K562 (cell line): ENCODE results near the gene ZNF839. TPM values are rescaled to one million over a fixed set of nuclear protein-coding genes. Genes with fewer than 3 reads are reported as not detected.

ENCODE experiments used
- ATAC-seq: fragments of 200-7000 bp; cut with Tn5 transposase; 3 replicates; pipeline ENCODE4 v1.9.1; 2020; ENCODE audit warnings: moderate library complexity
- BruUV-seq: library from RNA; stranded (reverse); fragments of 400-500 nt; replicated peaks from 2 replicates; lab custom pipeline; 2021; lab: Mats Ljungman, UMichigan
- CTCF ChIA-PET: fragments of 300-600 bp; formaldehyde crosslinking; extraction: SDS; loops from one replicate; lab custom pipeline; 2021; ENCODE audit warnings: low intra/inter-chr PET ratio; lab: Yijun Ruan, JAX
- POLR2A ChIA-PET: fragments of 300-600, 350-650 bp; sonication (Branson Sonifier 250); formaldehyde crosslinking; extraction: SDS; loops from one replicate; lab custom pipeline; 2021; ENCODE audit warnings: antibody characterized with exemption, inconsistent platforms; lab: Yijun Ruan, JAX
- DNase-seq, 4 experiments: peaks; one replicate each; pipeline versions ENCODE4 v3.0.0 to v3.0.0-alpha.2; 2011 to 2018; ENCODE audit warnings: low spot score in 3 of 4, mixed read lengths in 3 of 4; ENCODE audit errors: extremely low read depth in 1 of 4
- FAIRE-seq: peaks from 2 replicates; lab custom pipeline; 2011; peaks lifted over from hg19 to GRCh38; lab: Jason Lieb, UNC
- H2AFZ ChIP-seq: 2 replicates; pipeline ENCODE4 v1.6.0; 2011; ENCODE audit warnings: low read depth, low read length, control low read depth, inconsistent platforms
- H3K27ac ChIP-seq: fragments of 200-600 bp; 3 replicates; pipeline ENCODE4 v1.8.0; 2011; ENCODE audit warnings: low read depth, mild to moderate bottlenecking, control low read depth, inconsistent platforms, low read length, moderate library complexity, mixed read lengths; ENCODE audit errors: extremely low read depth
- H3K27me3 ChIP-seq, 2 experiments: fragments of 300-600 bp in 1 of 2; 2 replicates in 1 of 2; 3 replicates in 1 of 2; pipeline versions ENCODE4 v1.6.0 to v1.8.0; 2011; ENCODE audit warnings: inconsistent platforms in 2 of 2, low read length in 2 of 2, mild to moderate bottlenecking in 1 of 2, mixed read lengths in 1 of 2, moderate library complexity in 1 of 2; ENCODE audit not compliant: control insufficient read depth in 2 of 2, insufficient read depth in 2 of 2
- H3K36me3 ChIP-seq: fragments of 300-600 bp; 3 replicates; pipeline ENCODE4 v1.8.0; 2011; ENCODE audit warnings: mild to moderate bottlenecking, low read length, inconsistent platforms; ENCODE audit not compliant: control insufficient read depth, insufficient read depth
- H3K4me1 ChIP-seq, 2 experiments: fragments of 200-600 bp in 1 of 2; replicated peaks in 1 of 2; 2 replicates in 1 of 2; 3 replicates in 1 of 2; pipeline versions ENCODE4 v1.5.1 to v1.8.0; 2011; ENCODE audit warnings: inconsistent platforms in 2 of 2, low read length in 2 of 2, mild to moderate bottlenecking in 1 of 2, mixed read lengths in 1 of 2, moderate library complexity in 1 of 2; ENCODE audit not compliant: control insufficient read depth in 2 of 2, insufficient read depth in 2 of 2
- H3K4me2 ChIP-seq: 2 replicates; pipeline ENCODE4 v1.6.1; 2011; ENCODE audit warnings: low read length, control low read depth, inconsistent platforms, mixed read lengths; ENCODE audit not compliant: insufficient read depth
- H3K4me3 ChIP-seq: fragments of 200-600 bp; sonication (generic), shearing (Covaris generic); 2 replicates; pipeline ENCODE4 v1.5.1; 2016; ENCODE audit warnings: control low read depth, inconsistent platforms
- H3K79me2 ChIP-seq: fragments of 200-600 bp; 3 replicates; pipeline ENCODE4 v1.8.0; 2011; ENCODE audit warnings: low read length, inconsistent platforms; ENCODE audit not compliant: control insufficient read depth, insufficient read depth
- H3K9ac ChIP-seq, 2 experiments: 2 replicates each; pipeline versions ENCODE4 v1.6.0 to v1.6.1; 2011; ENCODE audit warnings: low read depth in 2 of 2, low read length in 2 of 2, control low read depth in 1 of 2, inconsistent platforms in 1 of 2, mild to moderate bottlenecking in 1 of 2, mixed read lengths in 1 of 2; ENCODE audit not compliant: insufficient read depth in 1 of 2
- H3K9me1 ChIP-seq: one replicate; pipeline ENCODE4 v1.6.0; 2011; ENCODE audit warnings: inconsistent platforms, mild to moderate bottlenecking, low read length, moderate library complexity; ENCODE audit not compliant: control insufficient read depth, insufficient read depth
- H3K9me3 ChIP-seq: replicated peaks from 2 replicates; pipeline ENCODE4 v1.5.1; 2011; ENCODE audit warnings: low read depth, low read length, inconsistent platforms; ENCODE audit not compliant: control insufficient read depth, insufficient read depth
- H4K20me1 ChIP-seq: replicated peaks from 2 replicates; pipeline ENCODE4 v1.6.1; 2011; ENCODE audit warnings: low read length, inconsistent platforms, mixed read lengths; ENCODE audit not compliant: control insufficient read depth, insufficient read depth
- E4F1 ChIP-seq: fragments of 250-450 bp; sonication (Bioruptor Pico); IDR thresholded peaks from 2 replicates; pipeline ENCODE4 v1.5.0; 2021; ENCODE audit warnings: mild to moderate bottlenecking, borderline replicate concordance
- GTF3C2 ChIP-seq: IDR thresholded peaks from 3 replicates; pipeline ENCODE4 v1.6.1; 2011; ENCODE audit warnings: borderline replicate concordance, mild to moderate bottlenecking, moderate library complexity; ENCODE audit not compliant: insufficient read length; ENCODE audit errors: extremely low read depth
- HNRNPH1 ChIP-seq: fragments of 200-400 bp; formaldehyde crosslinking; optimal IDR thresholded peaks from 2 replicates; pipeline ENCODE3; 2017; ENCODE audit warnings: low read depth, mild to moderate bottlenecking, low read length, moderate library complexity
- JUND ChIP-seq, 2 experiments: IDR thresholded peaks; 2 replicates in 1 of 2; 3 replicates in 1 of 2; pipeline ENCODE4 v1.6.1; 2011; ENCODE audit warnings: borderline replicate concordance in 2 of 2, low read depth in 2 of 2, low read length in 2 of 2, improper control_type of control experiment in 1 of 2, missing biosample characterization in 1 of 2, missing genetic modification characterization in 1 of 2, missing genetic modification reagents in 1 of 2
- WGBS: fragments of 100-300 bp; shearing (Covaris generic); methylation state at CpG from one replicate; pipeline ENCODE4 v1.1.6; 2016; ENCODE audit warnings: low coverage, mixed read lengths; ENCODE audit not compliant: insufficient coverage; ENCODE audit errors: missing lambda C conversion rate; 5-methylcytosine and 5-hydroxymethylcytosine counted together
- in situ Hi-C: fragments of 300-500 bp; cut with MboI; formaldehyde crosslinking; loops from 4 replicates; pipeline ENCODE4 v1.15.0; 2018; ENCODE audit warnings: inconsistent platforms, mixed read lengths
- intact Hi-C: fragments of 100-400 bp; cut with micrococcal nuclease; formaldehyde crosslinking; loops from 2 replicates; pipeline ENCODE4 v1.14.2; 2022
- polyA plus RNA-seq, 8 experiments: library from polyadenylated mRNA; depleted of rRNA in 4 of 8; stranded (reverse) in 5 of 8; unstranded in 3 of 8; fragments of >200 nt; fragmentation: Nextera tagmentation in 2 of 8; fragmentation: Illumina TruSeq in 1 of 8; extraction: Ambion mirVana in 2 of 8; extraction: Trizol in 1 of 8; gene quantifications; 2 replicates each; pipeline versions ENCODE4 v1.2.1 to v1.2.3, GENCODE V29; 2011 to 2014; ENCODE audit warnings: inconsistent platforms in 1 of 8, missing spikeins in 1 of 8
- total RNA-seq, 7 experiments: library from RNA; depleted of rRNA in 6 of 7; stranded (reverse); fragments of >200 nt in 6 of 7; fragmentation: Illumina TruSeq in 2 of 7; extraction: Trizol in 2 of 7; gene quantifications; 2 replicates each; pipeline versions ENCODE4 v1.2.1 to v1.2.3, GENCODE V29; 2011 to 2021; ENCODE audit warnings: low replicate concordance in 1 of 7

Gene ZNF839
- total and polyA plus RNA-seq, 9 of the 15 experiments (the other 6 are each of a cell fraction or from before 2014, with no cell fraction given) = 0.42 to 8.4 (median 5.7) TPM

- BruUV-seq = no TSS peak
- POLR2A ChIA-PET = interaction anchor here (0.6 kb wide), 3 partner anchors 28 to 618 kb away, joined by 3 to 4 read pairs (median 4); no protein-coding TSS in a partner anchor
- WGBS = 22% methylated on average over 2 of the region's 2 CpGs
These were observed 70.7 kb downstream of the ZNF839 start for GRCh38 chr14:102390064-102390855.

More at GRCh38 chr14:102390064-102390855, 70.7 kb downstream of the ZNF839 start:
- no peak overlapping the region for H3K4me3 ChIP-seq
- H3K36me3 ChIP-seq = no peaks in the 10 kb centered on the region
- no peak overlapping the region for H3K27ac ChIP-seq
- FAIRE-seq (no peak), DNase-seq (no peak), ATAC-seq (no peak)
- peaks cover 0 to 4% of the 10 kb centered on the region in 2 experiments; a peak in 1 of 5 replicates for H3K4me1 ChIP-seq
- no peak overlapping the region for H3K9ac ChIP-seq
- H3K9me3 ChIP-seq = no peaks in the 10 kb centered on the region
- TF ChIP-seq JUND (IDR thresholded peaks at IDR 0.05; ENCODE audit: borderline replicate concordance, low read depth, low read length) (peak; percentile 44; the same call in 1 of the 2 replicates), JUND (tag; IDR thresholded peaks at IDR 0.05; ENCODE audit: borderline replicate concordance, low read depth, low read length) (no peak), GTF3C2 (no peak), E4F1 (CRISPR knock-in tag) (no peak), HNRNPH1 (no peak)
- H2AFZ ChIP-seq = no peak overlapping the region
- H3K4me2 ChIP-seq = no peak overlapping the region
- H4K20me1 ChIP-seq = no peaks in the 10 kb centered on the region
- intact Hi-C loops = no loop called here
- H3K79me2 ChIP-seq = no peaks in the 10 kb centered on the region; the same call in 2 of the 3 replicates
- H3K27me3 ChIP-seq = no peaks in the 10 kb centered on the region
- in situ Hi-C loops = no loop called here
- H3K9me1 ChIP-seq = no peaks in the 10 kb centered on the region
- CTCF ChIA-PET = interaction anchor here (0.6 kb wide), 1 partner anchor 121 kb away, joined by 5 read pairs; no protein-coding TSS in a partner anchor

Other genes starting within 250 kb of the ZNF839 start
- 578 and 630 TPM in 2 replicates for gene HSP90AA1, start 232.7 kb upstream of the ZNF839 start, total RNA-seq (2014; rRNA removed)
- gene HSP90AA1, start 232.7 kb upstream of the ZNF839 start, total RNA-seq (2014; rRNA removed; fragmentation: Illumina TruSeq; extraction: Trizol) = 496 and 561 TPM in 2 replicates
- 376 and 377 TPM in 2 replicates for gene HSP90AA1, start 232.7 kb upstream of the ZNF839 start, total RNA-seq (2015; rRNA removed; fragmentation: Illumina TruSeq; extraction: Trizol)
- gene HSP90AA1, start 232.7 kb upstream of the ZNF839 start, total RNA-seq (2021) = 895 and 957 TPM in 2 replicates
- gene HSP90AA1, start 232.7 kb upstream of the ZNF839 start, polyA plus RNA-seq (2011; rRNA removed) = 1,094 and 1,547 TPM in 2 replicates
- 1,640 and 1,731 TPM in 2 replicates for gene HSP90AA1, start 232.7 kb upstream of the ZNF839 start, polyA plus RNA-seq (2014; fragmentation: Illumina TruSeq; extraction: Trizol)
- gene HSP90AA1, start 232.7 kb upstream of the ZNF839 start, polyA plus RNA-seq (2014; fragmentation: Nextera tagmentation; extraction: Ambion mirVana) = 1,000 to 10,000 TPM in 1 of 2 experiments, 100 to 1,000 TPM in 1; 787 to 1,003 TPM
- 879 and 956 TPM in 2 replicates for gene HSP90AA1, start 232.7 kb upstream of the ZNF839 start, polyA plus RNA-seq (2014; rRNA removed)
- gene WDR20, start 179.8 kb upstream of the ZNF839 start, total RNA-seq (2014; rRNA removed) = 8.0 and 9.6 TPM in 2 replicates
- gene WDR20, start 179.8 kb upstream of the ZNF839 start, total RNA-seq (2014; rRNA removed; fragmentation: Illumina TruSeq; extraction: Trizol) = 12.1 and 13.9 TPM in 2 replicates
- 14.7 and 15.3 TPM in 2 replicates for gene WDR20, start 179.8 kb upstream of the ZNF839 start, total RNA-seq (2015; rRNA removed; fragmentation: Illumina TruSeq; extraction: Trizol)
- 13.3 and 16.6 TPM in 2 replicates for gene WDR20, start 179.8 kb upstream of the ZNF839 start, total RNA-seq (2021)
- gene WDR20, start 179.8 kb upstream of the ZNF839 start, polyA plus RNA-seq (2011; rRNA removed) = 10.0 and 11.8 TPM in 2 replicates
- 10.2 and 10.5 TPM in 2 replicates for gene WDR20, start 179.8 kb upstream of the ZNF839 start, polyA plus RNA-seq (2014; fragmentation: Illumina TruSeq; extraction: Trizol)
- gene WDR20, start 179.8 kb upstream of the ZNF839 start, polyA plus RNA-seq (2014; fragmentation: Nextera tagmentation; extraction: Ambion mirVana) = 10 to 100 TPM in 1 of 2 experiments, 1 to 10 TPM in 1; 7.0 to 12.1 TPM
- 9.4 and 11.7 TPM in 2 replicates for gene WDR20, start 179.8 kb upstream of the ZNF839 start, polyA plus RNA-seq (2014; rRNA removed)
- 5.8 and 7.2 TPM in 2 replicates for gene MOK, start 14.6 kb upstream of the ZNF839 start, total RNA-seq (2014; rRNA removed)
- 5.2 and 5.3 TPM in 2 replicates for gene MOK, start 14.6 kb upstream of the ZNF839 start, total RNA-seq (2014; rRNA removed; fragmentation: Illumina TruSeq; extraction: Trizol)
- 4.6 and 5.3 TPM in 2 replicates for gene MOK, start 14.6 kb upstream of the ZNF839 start, total RNA-seq (2015; rRNA removed; fragmentation: Illumina TruSeq; extraction: Trizol)
- gene MOK, start 14.6 kb upstream of the ZNF839 start, total RNA-seq (2021) = 4.9 TPM in 2 replicates
- gene MOK, start 14.6 kb upstream of the ZNF839 start, polyA plus RNA-seq (2011; rRNA removed) = 4.3 and 6.2 TPM in 2 replicates
- 3.6 and 7.5 TPM in 2 replicates for gene MOK, start 14.6 kb upstream of the ZNF839 start, polyA plus RNA-seq (2014; fragmentation: Illumina TruSeq; extraction: Trizol)
- 1 to 10 TPM; 1.3 to 2.5 TPM for gene MOK, start 14.6 kb upstream of the ZNF839 start, polyA plus RNA-seq (2014; fragmentation: Nextera tagmentation; extraction: Ambion mirVana)
- gene MOK, start 14.6 kb upstream of the ZNF839 start, polyA plus RNA-seq (2014; rRNA removed) = 7.6 and 8.4 TPM in 2 replicates
- gene CINP, start 43.1 kb downstream of the ZNF839 start, total RNA-seq (2014; rRNA removed) = 47.7 and 56.1 TPM in 2 replicates
- gene CINP, start 43.1 kb downstream of the ZNF839 start, total RNA-seq (2014; rRNA removed; fragmentation: Illumina TruSeq; extraction: Trizol) = 39.3 and 44.7 TPM in 2 replicates
- 40.1 and 41.2 TPM in 2 replicates for gene CINP, start 43.1 kb downstream of the ZNF839 start, total RNA-seq (2015; rRNA removed; fragmentation: Illumina TruSeq; extraction: Trizol)
- 41.2 and 41.8 TPM in 2 replicates for gene CINP, start 43.1 kb downstream of the ZNF839 start, total RNA-seq (2021)
- 40.8 and 43.7 TPM in 2 replicates for gene CINP, start 43.1 kb downstream of the ZNF839 start, polyA plus RNA-seq (2011; rRNA removed)
- 56.5 and 62.4 TPM in 2 replicates for gene CINP, start 43.1 kb downstream of the ZNF839 start, polyA plus RNA-seq (2014; fragmentation: Illumina TruSeq; extraction: Trizol)
- 10 to 100 TPM; 36.3 to 63.2 TPM for gene CINP, start 43.1 kb downstream of the ZNF839 start, polyA plus RNA-seq (2014; fragmentation: Nextera tagmentation; extraction: Ambion mirVana)
- gene CINP, start 43.1 kb downstream of the ZNF839 start, polyA plus RNA-seq (2014; rRNA removed) = 54.2 and 54.5 TPM in 2 replicates
- 0.54 and 1.8 TPM in 2 replicates for gene TECPR2, start 43.2 kb downstream of the ZNF839 start, total RNA-seq (2014; rRNA removed)
- 1.0 and 1.1 TPM in 2 replicates for gene TECPR2, start 43.2 kb downstream of the ZNF839 start, total RNA-seq (2014; rRNA removed; fragmentation: Illumina TruSeq; extraction: Trizol)
- 0.83 and 1.2 TPM in 2 replicates for gene TECPR2, start 43.2 kb downstream of the ZNF839 start, total RNA-seq (2015; rRNA removed; fragmentation: Illumina TruSeq; extraction: Trizol)
- gene TECPR2, start 43.2 kb downstream of the ZNF839 start, total RNA-seq (2021) = 1.7 and 3.0 TPM in 2 replicates
- gene TECPR2, start 43.2 kb downstream of the ZNF839 start, polyA plus RNA-seq (2011; rRNA removed) = 1.0 and 1.4 TPM in 2 replicates
- 0.65 and 0.96 TPM in 2 replicates for gene TECPR2, start 43.2 kb downstream of the ZNF839 start, polyA plus RNA-seq (2014; fragmentation: Illumina TruSeq; extraction: Trizol)
- gene TECPR2, start 43.2 kb downstream of the ZNF839 start, polyA plus RNA-seq (2014; fragmentation: Nextera tagmentation; extraction: Ambion mirVana) = under 1 TPM; 0.04 to 0.13 TPM
- 0.62 and 1.1 TPM in 2 replicates for gene TECPR2, start 43.2 kb downstream of the ZNF839 start, polyA plus RNA-seq (2014; rRNA removed)
- 29.4 and 29.5 TPM in 2 replicates for gene ANKRD9, start 190.0 kb downstream of the ZNF839 start, total RNA-seq (2014; rRNA removed)
- 3.3 and 3.7 TPM in 2 replicates for gene ANKRD9, start 190.0 kb downstream of the ZNF839 start, total RNA-seq (2014; rRNA removed; fragmentation: Illumina TruSeq; extraction: Trizol)
- gene ANKRD9, start 190.0 kb downstream of the ZNF839 start, total RNA-seq (2015; rRNA removed; fragmentation: Illumina TruSeq; extraction: Trizol) = 5.0 and 5.3 TPM in 2 replicates
- 32.9 and 34.8 TPM in 2 replicates for gene ANKRD9, start 190.0 kb downstream of the ZNF839 start, total RNA-seq (2021)
- gene ANKRD9, start 190.0 kb downstream of the ZNF839 start, polyA plus RNA-seq (2011; rRNA removed) = 15.4 and 20.4 TPM in 2 replicates
- 4.0 and 4.3 TPM in 2 replicates for gene ANKRD9, start 190.0 kb downstream of the ZNF839 start, polyA plus RNA-seq (2014; fragmentation: Illumina TruSeq; extraction: Trizol)
- gene ANKRD9, start 190.0 kb downstream of the ZNF839 start, polyA plus RNA-seq (2014; fragmentation: Nextera tagmentation; extraction: Ambion mirVana) = under 1 TPM; 0.04 to 0.06 TPM
- 27.5 and 29.9 TPM in 2 replicates for gene ANKRD9, start 190.0 kb downstream of the ZNF839 start, polyA plus RNA-seq (2014; rRNA removed)